ENCODE data around the gene DQX1. TPM values are rescaled to one million over a fixed set of nuclear protein-coding genes. Genes with fewer than 3 reads are reported as not detected.
"Not testable (repeated sequence)": the region's sequence is repeated elsewhere in the genome, so short reads cannot be mapped to it uniquely, and the experiment has no call there.

The DQX1 gene
- total RNA-seq, 1 experiment from 2014 or later: not detected

- DNase-seq (ENCODE audit: low read depth): no peak
Measured at GRCh38 chr2:74496997-74497776, 28.8 kb downstream of the DQX1 start.

- no peak for DNase-seq (ENCODE audit: low read depth)
Measured at GRCh38 chr2:74495440-74495839, 30.6 kb downstream of the DQX1 start.

DNA sequence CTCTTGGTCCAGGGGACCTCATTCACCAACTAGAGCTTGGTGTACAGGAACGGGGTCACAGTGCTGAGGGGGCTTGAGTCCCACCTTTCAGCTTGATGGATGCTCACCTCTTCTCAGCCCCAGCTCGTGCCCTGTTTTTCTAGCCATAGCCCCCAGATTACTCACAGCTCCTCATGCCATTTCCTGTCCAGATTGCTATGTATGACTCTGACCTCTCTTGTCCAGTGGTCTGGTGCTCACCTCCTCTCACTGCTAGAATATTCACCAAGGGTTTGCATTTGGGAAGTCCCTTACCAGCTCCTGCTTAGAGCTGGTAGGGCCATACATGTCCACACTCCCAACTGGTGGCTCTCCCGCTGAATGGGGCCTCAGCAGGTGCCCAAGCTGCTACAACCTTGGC lies 32.5 kb downstream of the DQX1 start:
- DNase-seq (ENCODE audit: low read depth): peak; percentile 46

DNA sequence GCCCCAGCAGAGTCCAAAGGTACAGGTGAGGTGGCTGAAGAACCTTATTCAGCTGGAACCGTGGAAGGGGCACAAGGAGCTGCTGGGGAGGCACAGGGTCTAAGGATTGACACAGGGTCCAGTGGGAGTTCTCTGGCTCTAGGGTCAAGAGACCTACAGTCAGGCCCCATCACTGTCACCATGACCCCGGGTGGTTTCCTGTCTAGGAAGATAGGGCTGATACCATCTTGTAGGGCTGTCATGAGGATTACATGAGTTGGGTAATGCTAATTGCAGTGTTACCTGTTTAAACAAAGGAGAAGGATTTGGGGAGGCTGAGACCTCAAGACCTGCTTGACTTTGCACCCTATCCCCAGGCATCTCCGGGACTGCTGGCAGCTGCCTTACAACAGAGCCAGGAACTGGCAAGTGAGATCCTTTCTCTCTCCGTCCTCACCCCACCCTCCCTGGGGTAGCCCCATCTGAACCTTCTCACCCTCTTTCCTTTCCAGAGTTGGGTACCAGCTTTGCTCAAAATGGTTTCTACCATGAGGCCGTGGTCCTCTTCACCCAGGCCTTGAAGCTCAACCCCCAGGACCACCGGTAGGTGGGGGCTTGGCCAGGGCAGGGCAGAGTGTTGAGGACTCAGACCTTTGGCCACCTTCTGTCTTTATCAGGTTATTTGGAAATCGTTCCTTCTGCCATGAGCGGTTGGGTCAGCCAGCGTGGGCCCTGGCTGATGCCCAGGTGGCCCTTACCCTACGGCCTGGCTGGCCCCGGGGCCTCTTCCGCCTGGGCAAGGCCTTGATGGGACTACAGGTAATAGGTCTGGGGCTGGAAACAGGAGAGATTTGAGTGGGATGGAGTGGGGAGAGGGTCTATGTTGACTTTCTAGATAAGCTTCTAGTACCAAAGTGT lies 34.1 kb downstream of the DQX1 start:
- no peak for DNase-seq (ENCODE audit: low read depth)

GRCh38 chr2:74489906-74490305 lies 36.1 kb downstream of the DQX1 start:
- DNase-seq (ENCODE audit: low read depth): no peak

DNA sequence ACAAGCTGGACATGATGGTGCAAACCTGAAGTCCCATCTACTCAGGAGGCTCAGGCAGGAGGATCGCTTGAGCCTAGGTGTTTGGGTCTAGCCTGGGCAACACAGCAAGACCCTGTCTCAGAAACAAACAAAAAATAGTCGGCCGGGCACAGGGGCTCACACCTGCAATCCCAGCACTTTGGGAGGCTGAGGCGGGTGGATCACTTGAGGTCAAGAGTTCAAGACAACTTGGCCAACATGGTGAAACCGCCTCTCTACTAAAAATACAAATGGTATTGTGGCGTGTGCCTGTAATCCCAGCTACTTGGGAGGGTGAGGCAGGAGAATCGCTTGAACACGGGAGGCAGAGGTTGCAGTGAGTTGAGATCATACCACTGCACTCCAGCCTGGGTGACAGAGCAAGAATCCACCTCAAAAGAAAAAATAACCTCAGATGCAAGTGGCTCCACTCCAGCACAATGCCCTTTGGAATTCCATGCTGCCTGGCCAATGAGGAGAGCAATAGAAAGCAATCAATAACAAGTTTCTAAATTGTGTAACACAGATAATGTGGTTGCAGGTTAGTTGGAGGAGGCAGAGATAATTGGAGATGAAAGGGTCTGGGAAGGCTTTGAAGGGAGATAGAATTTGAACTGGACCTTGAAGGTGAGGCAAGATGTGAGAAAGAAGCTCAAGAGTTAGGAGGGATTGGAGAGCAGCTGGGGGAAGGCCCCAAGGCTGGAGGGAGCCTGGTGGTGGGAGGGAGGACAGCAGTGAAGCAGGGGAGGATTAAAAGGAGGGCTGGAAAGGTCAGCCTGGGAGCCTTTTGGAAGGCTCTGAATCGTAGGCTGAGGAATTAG lies 37.2 kb downstream of the DQX1 start:
- no peak for DNase-seq (ENCODE audit: low read depth)

GRCh38 chr2:74486141-74486540 lies 39.9 kb downstream of the DQX1 start:
- no peak for DNase-seq (ENCODE audit: low read depth)

DNA sequence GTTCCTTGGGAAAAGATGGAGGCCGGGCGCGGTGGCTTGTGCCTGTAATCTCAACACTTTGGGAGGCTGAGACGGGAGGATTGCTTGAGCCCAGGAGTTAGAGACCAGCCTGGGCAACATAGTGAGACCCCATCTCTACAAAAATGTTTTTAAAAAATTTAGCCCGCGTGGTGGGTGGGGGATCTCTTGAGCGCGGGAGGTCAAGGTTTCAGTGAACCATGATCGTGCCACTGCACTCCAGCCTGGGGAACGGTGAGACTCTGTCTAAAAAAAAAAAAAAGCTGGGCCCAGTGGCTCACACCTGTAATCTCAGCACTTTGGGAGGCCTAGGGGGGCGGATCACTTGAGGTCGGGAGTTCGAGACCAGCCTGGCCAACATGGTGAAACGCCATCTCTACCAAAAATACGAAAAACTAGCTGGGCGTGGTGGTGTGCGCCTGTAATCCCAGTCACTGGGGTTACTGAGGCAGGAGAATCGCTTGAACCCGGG lies 42.3 kb downstream of the DQX1 start:
- not testable (repeated sequence) for DNase-seq (ENCODE audit: low read depth)

DNA sequence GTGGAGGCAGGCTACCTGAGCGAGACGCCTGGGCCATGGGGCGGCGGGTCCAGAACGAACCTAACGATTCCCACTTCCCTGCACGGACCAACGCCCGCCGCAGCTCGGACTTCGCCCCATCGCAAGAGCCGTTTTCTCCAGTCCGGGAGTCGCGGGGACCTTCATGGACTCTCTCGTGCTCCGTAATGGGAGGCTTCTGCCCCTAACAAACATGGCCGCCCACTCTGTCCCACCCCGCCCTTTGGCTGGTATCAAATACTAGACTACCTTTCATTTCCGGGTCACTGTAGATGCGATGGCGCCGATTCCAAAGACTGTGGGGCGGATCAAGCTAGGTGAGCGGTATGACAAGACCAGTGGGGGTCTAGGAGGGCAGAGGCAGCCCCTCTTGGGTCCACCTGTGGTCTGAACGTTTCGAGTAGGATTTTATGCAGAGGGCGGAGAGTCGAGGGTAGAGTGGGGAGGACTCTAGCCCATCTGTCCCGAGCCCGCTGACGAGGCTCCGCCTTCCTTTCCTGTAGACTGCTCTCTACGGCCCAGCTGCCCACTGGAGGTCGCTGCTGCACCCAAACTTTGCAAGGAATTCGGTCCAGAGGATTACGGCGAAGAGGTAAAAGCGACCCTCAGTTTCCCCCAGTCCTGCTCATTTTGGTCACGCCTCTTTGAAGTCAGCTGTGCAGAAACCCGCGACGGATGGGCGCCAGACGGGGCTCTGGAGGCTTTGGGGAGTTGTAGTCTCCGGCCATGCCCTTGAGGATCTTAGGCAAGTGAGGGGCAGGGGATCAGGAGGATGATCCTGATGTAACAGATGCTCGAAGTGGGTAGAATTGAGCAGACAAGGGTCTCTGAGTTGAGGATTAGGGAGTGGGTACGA lies 43.0 kb downstream of the DQX1 start, which contains the start of the genes CCDC142 and TTC31:
Gene CCDC142 (minus strand): TSS at position 198 of the 874 bp plus-strand sequence. CDS start 161 bp downstream, at position 37.
Gene TTC31 (plus strand): TSS at position 281 of the 874 bp plus-strand sequence. CDS start 15 bp downstream, at position 296.
- DNase-seq (ENCODE audit: low read depth): peak; percentile 94

DNA sequence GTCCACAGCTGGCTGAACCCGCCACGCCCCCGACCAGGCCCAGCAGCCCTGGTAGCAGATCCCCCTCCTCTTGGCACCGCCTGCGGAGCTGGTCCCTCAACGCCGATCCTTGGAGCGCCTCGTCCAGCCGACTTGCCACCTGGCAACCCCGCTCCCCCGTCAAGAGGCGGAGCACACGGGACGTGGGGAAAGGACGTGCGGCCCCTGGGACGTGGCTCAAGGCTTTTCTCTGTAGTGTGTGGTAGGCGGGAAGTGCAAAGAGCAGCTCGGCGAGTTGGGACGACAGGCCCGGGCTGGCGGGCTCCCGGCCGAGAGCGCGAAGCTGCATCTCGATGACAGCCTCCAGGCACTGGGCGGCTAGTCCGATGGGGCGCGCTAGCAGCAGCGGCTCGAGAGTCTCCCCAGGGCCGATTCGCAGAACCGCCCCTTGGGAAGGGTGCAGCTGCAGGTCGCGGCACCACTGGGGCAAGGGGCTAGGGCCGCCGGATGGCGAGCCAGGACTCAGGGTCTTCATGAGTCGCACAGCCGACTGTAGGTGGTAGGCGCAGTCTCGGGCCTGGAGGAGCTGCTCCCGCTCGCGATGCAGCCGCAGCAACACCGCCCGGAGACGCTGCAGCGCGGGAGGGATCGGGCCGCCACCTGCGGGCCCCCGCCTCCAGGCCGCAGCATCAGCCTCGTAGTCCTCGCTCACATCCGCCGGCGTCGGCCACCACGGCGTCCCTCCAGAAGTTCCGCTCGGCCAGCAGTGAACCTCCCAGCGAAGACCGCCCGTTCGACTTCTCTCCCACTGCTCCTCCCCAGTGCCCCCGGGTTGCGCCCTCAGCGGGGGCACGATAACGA lies 43.9 kb downstream of the DQX1 start:
- no peak for DNase-seq (ENCODE audit: low read depth)

GRCh38 chr2:74481431-74481830 lies 44.6 kb downstream of the DQX1 start:
- no peak for DNase-seq (ENCODE audit: low read depth)

DNA sequence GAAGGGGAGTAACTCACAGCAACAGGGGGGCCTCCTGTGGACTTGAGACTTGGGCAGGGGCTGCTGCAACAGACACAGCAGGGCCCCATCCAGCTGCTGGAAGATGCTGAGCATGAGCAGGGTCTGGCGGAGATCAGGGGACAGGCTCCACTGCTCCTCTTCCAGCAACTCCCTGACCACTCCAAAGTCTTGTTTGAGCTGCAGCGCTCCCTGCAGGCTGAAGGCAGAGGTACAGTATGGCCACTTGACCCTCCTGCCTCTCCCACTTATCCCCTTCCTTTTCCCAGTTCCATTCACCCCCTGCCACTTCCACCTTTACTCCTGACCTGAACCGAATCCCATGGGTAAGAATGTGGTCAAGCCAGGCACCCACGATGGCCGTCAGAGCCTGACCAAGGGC lies 51.1 kb downstream of the DQX1 start:
- no peak for DNase-seq (ENCODE audit: low read depth)

DNA sequence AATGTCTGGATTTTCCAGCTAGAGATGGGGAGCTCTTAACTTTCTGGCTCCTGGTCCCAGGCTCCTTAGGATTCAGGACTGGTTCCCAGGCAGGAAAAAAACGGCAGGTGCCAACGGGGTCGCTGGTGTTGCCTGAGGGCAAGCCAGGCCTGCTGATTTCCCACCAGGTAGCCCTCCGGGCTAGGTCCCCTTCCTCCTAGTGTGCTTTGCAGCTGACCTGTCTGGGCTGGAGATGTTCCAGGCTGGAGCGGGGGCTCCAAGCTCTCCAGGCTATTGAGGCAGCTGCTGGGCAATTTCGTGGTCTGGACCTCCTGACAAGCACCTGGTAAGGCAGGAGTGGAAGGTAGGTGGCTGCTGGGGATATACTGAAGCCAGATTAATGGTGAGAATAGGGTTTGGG lies 51.5 kb downstream of the DQX1 start:
- no peak for DNase-seq (ENCODE audit: low read depth)

DNA sequence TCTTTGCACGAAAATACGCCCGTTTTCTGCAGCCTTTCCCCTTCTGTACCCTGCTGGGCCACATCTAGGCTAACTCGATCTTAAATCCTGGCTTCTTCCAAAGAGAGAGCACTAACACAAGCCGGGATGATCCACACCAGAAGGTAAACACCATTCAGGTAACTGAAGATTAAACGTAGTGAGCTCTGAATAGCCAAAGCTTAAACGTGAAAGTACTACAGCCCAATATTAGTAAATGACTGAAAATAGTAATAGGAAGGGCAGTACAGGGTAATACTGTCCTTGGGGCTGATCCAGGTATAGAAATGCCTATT lies 53.1 kb downstream of the DQX1 start:
- DNase-seq (ENCODE audit: low read depth): no peak

- peak; percentile 89 for DNase-seq (ENCODE audit: low read depth)
Measured at GRCh38 chr2:74472086-74472944, 53.7 kb downstream of the DQX1 start, which contains the start of gene MRPL53. Gene MRPL53, minus strand, starts transcription at chr2:74472680. Its CDS starts 20 bp downstream, at chr2:74472660.

GRCh38 chr2:74471332-74472065 lies 54.5 kb downstream of the DQX1 start:
- no peak for DNase-seq (ENCODE audit: low read depth)

GRCh38 chr2:74470742-74471141 lies 55.3 kb downstream of the DQX1 start:
- not testable (repeated sequence) for DNase-seq (ENCODE audit: low read depth)

All from M059J (cell line).